ENCODE results near the gene TTC16. TPM values are rescaled to one million over a fixed set of nuclear protein-coding genes. Genes with fewer than 3 reads are reported as not detected.

TTC16 gene
- total and polyA plus RNA-seq, 2 of the 8 experiments (the other 6 are each of a cell fraction or from before 2014, with no cell fraction given): 0.03 TPM; not detected in 1

DNA sequence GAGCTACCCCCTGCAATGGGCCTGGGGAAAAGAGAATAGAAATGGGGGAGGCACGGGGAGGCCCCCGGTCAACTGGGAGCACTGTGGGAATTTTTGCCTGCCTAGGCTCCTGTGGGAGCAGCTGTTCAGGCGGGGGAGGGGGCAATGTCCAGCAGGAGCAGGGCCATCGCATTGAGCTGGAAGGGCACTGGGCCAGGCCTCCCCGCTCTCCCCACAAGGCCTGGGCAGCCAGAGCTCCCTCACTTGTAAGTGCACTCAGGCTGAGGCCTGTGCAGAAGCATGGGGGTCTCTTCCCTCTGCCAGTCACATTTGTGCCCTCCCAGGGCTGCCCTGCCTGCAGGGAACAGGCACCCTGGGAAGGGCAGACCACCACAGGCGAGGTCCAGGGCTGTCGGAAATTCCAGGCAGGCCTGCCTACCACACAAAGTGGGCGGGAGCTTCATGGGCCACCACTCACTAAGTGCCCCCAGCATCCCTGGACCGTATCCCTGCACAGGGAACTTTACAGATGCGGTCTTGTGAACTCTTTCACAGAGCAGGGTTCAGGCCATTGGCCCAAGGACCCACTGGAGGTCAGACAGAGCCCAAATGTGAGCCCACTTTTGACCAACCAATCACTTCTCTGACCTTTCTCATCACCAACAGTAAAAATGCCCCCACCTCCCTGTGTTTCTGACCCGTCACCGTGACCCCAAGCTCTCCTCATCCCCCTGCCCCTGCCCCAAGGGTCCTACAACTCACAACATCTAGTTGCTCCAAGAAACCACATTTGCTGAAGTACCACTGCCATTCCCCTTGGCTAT lies 10.1 kb upstream of the TTC16 start (continued):
- no peak for TF ChIP-seq CHD2 (IDR thresholded peaks at IDR 0.05; ENCODE audit: low read length)
